CD4-positive, alpha-beta T cell (primary cell): ENCODE data around the gene CAPG. TPM values are rescaled to one million over a fixed set of nuclear protein-coding genes. Genes with fewer than 3 reads are reported as not detected.

ENCODE experiments used
- ATAC-seq: fragments of 200-7000 bp; cut with Tn5 transposase; one replicate; pipeline ENCODE4 v1.10.0; 2022; ENCODE audit warnings: mild to moderate bottlenecking; ENCODE audit not compliant: poor library complexity
- CTCF ChIA-PET: fragments of 350-600 bp; sonication (Branson Sonifier 250); formaldehyde crosslinking; loops from one replicate; lab custom pipeline; 2021; ENCODE audit warnings: antibody characterized with exemption, inconsistent platforms; lab: Charles Lee
- POLR2A ChIA-PET: fragments of 350-600 bp; sonication (Branson Sonifier 250); formaldehyde crosslinking; loops from one replicate; lab custom pipeline; 2021; ENCODE audit warnings: antibody characterized with exemption, inconsistent platforms; lab: Charles Lee
- DNase-seq, 14 experiments: peaks; one replicate each; pipeline ENCODE4 v3.0.0-alpha.2; 2013 to 2020; ENCODE audit warnings: mixed read lengths in 2 of 14
- H3K27ac ChIP-seq, 2 donors: one replicate each; pipeline versions ENCODE4 v1.5.1 to v1.7.0; 2013; ENCODE audit warnings: low read length in 2 of 2, low read depth in 1 of 2, mild to moderate bottlenecking in 1 of 2
- H3K27me3 ChIP-seq, 2 experiments: 1 replicate in 1 of 2; 2 replicates in 1 of 2; pipeline versions ENCODE4 v1.6.1 to v1.7.0; 2013; ENCODE audit warnings: low read length in 2 of 2, control low read depth in 1 of 2, mild to moderate bottlenecking in 1 of 2, moderate library complexity in 1 of 2; ENCODE audit not compliant: insufficient read depth in 2 of 2, control insufficient read depth in 1 of 2
- H3K36me3 ChIP-seq: one replicate; pipeline ENCODE4 v1.6.1; 2013; ENCODE audit warnings: low read length, control low read depth; ENCODE audit not compliant: insufficient read depth
- H3K4me1 ChIP-seq: one replicate; pipeline ENCODE4 v1.6.1; 2013; ENCODE audit warnings: low read length, control low read depth; ENCODE audit not compliant: insufficient read depth
- H3K4me3 ChIP-seq: one replicate; pipeline ENCODE4 v1.5.1; 2013; ENCODE audit warnings: mild to moderate bottlenecking, low read length, moderate library complexity
- H3K9me3 ChIP-seq, 2 experiments: 1 replicate in 1 of 2; 2 replicates in 1 of 2; pipeline versions ENCODE4 v1.6.1 to v1.7.0; 2013; ENCODE audit warnings: low read length in 2 of 2, mild to moderate bottlenecking in 2 of 2, control low read depth in 1 of 2, moderate library complexity in 1 of 2; ENCODE audit not compliant: control insufficient read depth in 1 of 2, insufficient read depth in 1 of 2
- H3K27ac Mint-ChIP-seq: one replicate; pipeline ENCODE4 v1.8.0; 2020; ENCODE audit warnings: mixed read lengths
- H3K27me3 Mint-ChIP-seq: one replicate; pipeline ENCODE4 v1.8.0; 2021; ENCODE audit warnings: mixed read lengths
- H3K36me3 Mint-ChIP-seq: one replicate; pipeline ENCODE4 v1.8.0; 2021; ENCODE audit warnings: low read depth, mixed read lengths
- H3K4me1 Mint-ChIP-seq: one replicate; pipeline ENCODE4 v1.8.0; 2021; ENCODE audit warnings: low read depth, mixed read lengths
- H3K4me3 Mint-ChIP-seq: one replicate; pipeline ENCODE4 v1.8.0; 2020; ENCODE audit warnings: mild to moderate bottlenecking, mixed read lengths
- H3K9me3 Mint-ChIP-seq: one replicate; pipeline ENCODE4 v1.8.0; 2020; ENCODE audit warnings: mixed read lengths
- CTCF ChIP-seq: fragments of 200-600 bp; IDR thresholded peaks from one replicate; pipeline ENCODE4 v1.8.0; 2022; ENCODE audit warnings: antibody characterized with exemption, mild to moderate bottlenecking
- intact Hi-C, 2 experiments: fragments of 100-400 bp; cut with DNase I in 1 of 2; cut with micrococcal nuclease in 1 of 2; formaldehyde crosslinking; loops; one replicate each; pipeline versions ENCODE4 v1.15.1 to v1.9.0; 2023 to 2025; cut with DNase I, micrococcal nuclease
- total RNA-seq, 174 experiments: library from RNA in 2 of 174; stranded (reverse) in 2 of 174; gene quantifications; one replicate each; pipeline ENCODE4 v1.2.3 and lab custom pipeline; 2021 to 2026

The CAPG gene
- total RNA-seq, 2 experiments from 2014 or later = 21.7 to 23.3 TPM

- H3K4me1 ChIP-seq = peaks cover 33% of the 10 kb centered on the region
- ChIA-PET POLR2A (interaction anchor here (0.6 to 4.8 kb wide), 20 partner anchors 10 to 197 kb away, joined by 3 to 47 read pairs (median 6); partner anchors contain the start of genes ELMOD3, GGCX, MAT2A and RETSAT), CTCF (interaction anchor here (0.7 to 4.5 kb wide), 5 partner anchors 12 to 137 kb away, joined by 3 to 44 read pairs (median 6); no protein-coding TSS in a partner anchor)
- DNase-seq (no peak), ATAC-seq (no peak)
- H3K36me3 ChIP-seq = no peaks in the 10 kb centered on the region
- H3K9me3 Mint-ChIP-seq = no peaks in the 10 kb centered on the region
- no peaks in the 10 kb centered on the region for H3K9me3 ChIP-seq
- TF ChIP-seq CTCF = no peak
- peaks cover 24% of the 10 kb centered on the region for H3K4me1 Mint-ChIP-seq
- peak overlapping the region; percentile 81 for H3K4me3 ChIP-seq
- H3K36me3 Mint-ChIP-seq = peaks cover 4% of the 10 kb centered on the region
- peak overlapping the region; percentile 72 to 93 for H3K27ac ChIP-seq
- no peaks in the 10 kb centered on the region for H3K27me3 ChIP-seq
- peak overlapping the region; percentile 92 for H3K27ac Mint-ChIP-seq
- intact Hi-C loops = loop anchor here (2.0 to 10.0 kb wide), 3 partner anchors 14 to 92 kb away; partner anchors contain the start of genes ELMOD3 (in 1 of the 2), RETSAT (in 1 of the 2) and TGOLN2 (in 1 of the 2)
- peak overlapping the region; percentile 100 for H3K4me3 Mint-ChIP-seq
- peaks cover 4% of the 10 kb centered on the region for H3K27me3 Mint-ChIP-seq
Measured at GRCh38 chr2:85419009-85419675, 9.0 kb upstream of the CAPG start.

GRCh38 chr2:85418132-85419008 lies 8.2 kb upstream of the CAPG start, which contains the start of gene SH2D6:
TSS of gene SH2D6 (plus strand) at chr2:85418714. CDS start at chr2:85429466, 10,752 bp downstream.
- ChIA-PET POLR2A (interaction anchor here (0.6 to 4.8 kb wide), 15 partner anchors 10 to 197 kb away, joined by 3 to 47 read pairs (median 7); partner anchors contain the start of genes ELMOD3, GGCX, MAT2A and RETSAT), CTCF (interaction anchor here (2.7 to 4.5 kb wide), 2 partner anchors 19 to 133 kb away, joined by 7 to 44 read pairs; no protein-coding TSS in a partner anchor)
- Histone ChIP-seq H3K9me3 (no peaks in the 10 kb centered on the region), H3K27me3 (peaks cover 0 to 3% of the 10 kb centered on the region in 2 experiments), H3K4me1 (peaks cover 39% of the 10 kb centered on the region), H3K36me3 (no peaks in the 10 kb centered on the region), H3K4me3 (peak within 1 kb of the TSS; percentile 81), H3K27ac (peak within 1 kb of the TSS; percentile 72 to 93)
- intact Hi-C loops = loop anchor here (2.0 to 10.0 kb wide), 3 partner anchors 14 to 92 kb away; partner anchors contain the start of genes ELMOD3 (in 1 of the 2), RETSAT (in 1 of the 2) and TGOLN2 (in 1 of the 2)
- Mint-ChIP-seq H3K27ac (peak within 1 kb of the TSS; percentile 92), H3K27me3 (peaks cover 4% of the 10 kb centered on the region), H3K4me3 (peak within 1 kb of the TSS; percentile 100), H3K4me1 (peaks cover 28% of the 10 kb centered on the region), H3K9me3 (no peaks in the 10 kb centered on the region), H3K36me3 (peaks cover 4% of the 10 kb centered on the region)
- ATAC-seq = peak; percentile 86
- no peak for TF ChIP-seq CTCF
- DNase-seq = peak; percentile 69 to 89 (median 81)
